Muscle layer of colon (tissue), 2 donors: ENCODE measurements around the gene ALG6.
A peak's percentile ranks its signal among the peaks of the same experiment; 100 is the strongest.

Experiments
- H3K27ac ChIP-seq: one replicate; pipeline ENCODE4 v1.7.0; 2013; ENCODE audit warnings: low read depth, mild to moderate bottlenecking, low read length, moderate library complexity
- H3K27me3 ChIP-seq, 2 donors: one replicate each; pipeline ENCODE4 v1.7.0; 2013; ENCODE audit warnings: low read length in 2 of 2, mild to moderate bottlenecking in 2 of 2; ENCODE audit not compliant: insufficient read depth in 2 of 2, control insufficient read depth in 1 of 2
- H3K36me3 ChIP-seq: one replicate; pipeline ENCODE4 v1.7.0; 2013; ENCODE audit warnings: mild to moderate bottlenecking, low read length; ENCODE audit not compliant: insufficient read depth
- H3K4me1 ChIP-seq: one replicate; pipeline ENCODE4 v1.7.0; 2013; ENCODE audit warnings: mild to moderate bottlenecking, low read length; ENCODE audit not compliant: insufficient read depth
- H3K4me3 ChIP-seq, 2 donors: one replicate each; pipeline ENCODE4 v1.7.0; 2013; ENCODE audit warnings: low read length in 2 of 2, low read depth in 1 of 2, mild to moderate bottlenecking in 1 of 2, moderate library complexity in 1 of 2
- H3K9ac ChIP-seq: one replicate; pipeline ENCODE4 v1.7.0; 2013; ENCODE audit warnings: low read length
- H3K9me3 ChIP-seq: one replicate; pipeline ENCODE4 v1.7.0; 2013; ENCODE audit warnings: mild to moderate bottlenecking, low read length
- donor health status: abdominal sarcoma.
- donor health status: Adenocarcinoma of cecum.

The ALG6 gene

GRCh38 chr1:63367215-63368103 lies at the start of gene ALG6:
TSS of gene ALG6 (plus strand) at chr1:63367627. CDS start at chr1:63370978, 3,351 bp downstream.
- Histone ChIP-seq H3K4me3 (peak within 1 kb of the TSS; percentile 88 to 97), H3K9ac (peak within 1 kb of the TSS; percentile 85), H3K27me3 (no peaks in the 10 kb centered on the region), H3K9me3 (no peaks in the 10 kb centered on the region), H3K36me3 (no peaks in the 10 kb centered on the region), H3K27ac (peak within 1 kb of the TSS; percentile 80), H3K4me1 (peaks cover 4% of the 10 kb centered on the region)

- Histone ChIP-seq H3K4me3 (peak overlapping the region in 1 of 2 donors; percentile 23), H3K27me3 (peaks cover 62 to 70% of the 10 kb centered on the region in 2 donors), H3K27ac (no peak overlapping the region)
Observed at GRCh38 chr1:63317817-63318152, 49.6 kb upstream of the ALG6 start.

GRCh38 chr1:63318201-63318979 lies 49.0 kb upstream of the ALG6 start:
- peaks cover 5% of the 10 kb centered on the region for H3K4me1 ChIP-seq
- H3K9ac ChIP-seq, result no peak overlapping the region
- peaks cover 7% of the 10 kb centered on the region for H3K9me3 ChIP-seq
- H3K27ac ChIP-seq, result no peak overlapping the region
- no peak overlapping the region for H3K4me3 ChIP-seq
- H3K36me3 ChIP-seq, result no peaks in the 10 kb centered on the region
- peaks cover 62 to 74% of the 10 kb centered on the region in 2 donors for H3K27me3 ChIP-seq

More at GRCh38 chr1:63317817-63318152, 49.6 kb upstream of the ALG6 start:
- H3K9ac ChIP-seq, result no peak overlapping the region
- H3K9me3 ChIP-seq, result peaks cover 7% of the 10 kb centered on the region
- no peaks in the 10 kb centered on the region for H3K36me3 ChIP-seq
- peaks cover 5% of the 10 kb centered on the region for H3K4me1 ChIP-seq

- no peaks in the 10 kb centered on the region for H3K36me3 ChIP-seq
- H3K4me3 ChIP-seq, result peak overlapping the region in 1 of 2 donors; percentile 23
- peaks cover 7% of the 10 kb centered on the region for H3K9me3 ChIP-seq
- no peak overlapping the region for H3K27ac ChIP-seq
- H3K4me1 ChIP-seq, result peaks cover 5% of the 10 kb centered on the region
- no peak overlapping the region for H3K9ac ChIP-seq
- peaks cover 64 to 80% of the 10 kb centered on the region in 2 donors for H3K27me3 ChIP-seq
Observed at GRCh38 chr1:63319046-63320021, 48.1 kb upstream of the ALG6 start.

- Histone ChIP-seq H3K27ac (no peak overlapping the region), H3K4me1 (peaks cover 5% of the 10 kb centered on the region), H3K4me3 (no peak overlapping the region), H3K9ac (no peak overlapping the region), H3K9me3 (peaks cover 7% of the 10 kb centered on the region), H3K36me3 (no peaks in the 10 kb centered on the region), H3K27me3 (peaks cover 72 to 86% of the 10 kb centered on the region in 2 donors)
Observed at GRCh38 chr1:63320022-63320721, 47.3 kb upstream of the ALG6 start.

GRCh38 chr1:63321066-63321784 lies 46.2 kb upstream of the ALG6 start:
- H3K9me3 ChIP-seq, result peaks cover 7% of the 10 kb centered on the region
- H3K4me1 ChIP-seq, result peaks cover 5% of the 10 kb centered on the region
- peaks cover 78 to 93% of the 10 kb centered on the region in 2 donors for H3K27me3 ChIP-seq
- no peak overlapping the region for H3K27ac ChIP-seq
- peak overlapping the region in 1 of 2 donors; percentile 43 for H3K4me3 ChIP-seq
- H3K36me3 ChIP-seq, result no peaks in the 10 kb centered on the region
- H3K9ac ChIP-seq, result no peak overlapping the region

GRCh38 chr1:63321785-63322113 lies 45.7 kb upstream of the ALG6 start:
- Histone ChIP-seq H3K4me1 (peaks cover 5% of the 10 kb centered on the region), H3K27ac (no peak overlapping the region)

GRCh38 chr1:63322114-63322943 lies 45.1 kb upstream of the ALG6 start, which contains the start of gene FOXD3:
TSS of gene FOXD3 (plus strand) at chr1:63322567. CDS start at chr1:63323059, 492 bp downstream.
- H3K4me1 ChIP-seq, result peaks cover 5% of the 10 kb centered on the region
- H3K4me3 ChIP-seq, result peak within 1 kb of the TSS; percentile 12 to 43
- H3K9me3 ChIP-seq, result peaks cover 7% of the 10 kb centered on the region
- H3K27ac ChIP-seq, result no peak within 1 kb of the TSS
- peaks cover 81 to 93% of the 10 kb centered on the region in 2 donors for H3K27me3 ChIP-seq
- H3K9ac ChIP-seq, result no peak within 1 kb of the TSS
- no peaks in the 10 kb centered on the region for H3K36me3 ChIP-seq

More at GRCh38 chr1:63321785-63322113, 45.7 kb upstream of the ALG6 start:
- H3K36me3 ChIP-seq, result no peaks in the 10 kb centered on the region
- H3K4me3 ChIP-seq, result peak overlapping the region; percentile 12 to 43
- no peak overlapping the region for H3K9ac ChIP-seq
- H3K9me3 ChIP-seq, result peaks cover 7% of the 10 kb centered on the region
- H3K27me3 ChIP-seq, result peaks cover 78 to 93% of the 10 kb centered on the region in 2 donors

- H3K27me3 ChIP-seq, result peaks cover 81 to 93% of the 10 kb centered on the region in 2 donors
- H3K9ac ChIP-seq, result no peak overlapping the region
- H3K36me3 ChIP-seq, result no peaks in the 10 kb centered on the region
- no peak overlapping the region for H3K27ac ChIP-seq
- H3K4me3 ChIP-seq, result peak overlapping the region; percentile 12 to 43
- peaks cover 7% of the 10 kb centered on the region for H3K9me3 ChIP-seq
- H3K4me1 ChIP-seq, result no peaks in the 10 kb centered on the region
Observed at GRCh38 chr1:63322944-63323864, 44.2 kb upstream of the ALG6 start.
